GM12878 (cell line): ENCODE results near the gene CR1L. TPM values are rescaled to one million over a fixed set of nuclear protein-coding genes. Genes with fewer than 3 reads are reported as not detected.

ENCODE experiments used
- ATAC-seq: fragments of 200-7000 bp; cut with Tn5 transposase; 3 replicates; pipeline ENCODE4 v1.9.1; 2020; ENCODE audit warnings: mild to moderate bottlenecking, moderate library complexity
- BruUV-seq: library from RNA; stranded (reverse); fragments of 400-500 nt; replicated peaks from 2 replicates; lab custom pipeline; 2021; lab: Mats Ljungman, UMichigan
- CTCF ChIA-PET: fragments of 300-600 bp; sonication (Branson Sonifier 250); formaldehyde crosslinking; extraction: SDS; loops from one replicate; lab custom pipeline; 2021; ENCODE audit warnings: inconsistent platforms; lab: Yijun Ruan, JAX
- POLR2A ChIA-PET: fragments of 350-600 bp; formaldehyde crosslinking; extraction: SDS; loops from one replicate; lab custom pipeline; 2021; ENCODE audit warnings: inconsistent platforms; lab: Charles Lee
- RAD21 ChIA-PET: fragments of 300-600 bp; sonication (Branson Sonifier 250); formaldehyde crosslinking; loops from one replicate; lab custom pipeline; 2023; ENCODE audit warnings: antibody characterized with exemption; ENCODE audit not compliant: unreplicated experiment; lab: Charles Lee
- SMC1A ChIA-PET: fragments of 300-600 bp; sonication (Branson Sonifier 250); formaldehyde crosslinking; loops from one replicate; lab custom pipeline; 2023; ENCODE audit not compliant: unreplicated experiment, uncharacterized antibody; lab: Charles Lee
- DNase-seq: peaks from one replicate; pipeline ENCODE4 v3.0.0-alpha.2; 2011; ENCODE audit warnings: low read depth, low spot score
- FAIRE-seq: peaks from 3 replicates; lab custom pipeline; 2011; peaks lifted over from hg19 to GRCh38; lab: Jason Lieb, UNC
- H2AFZ ChIP-seq: 2 replicates; pipeline ENCODE4 v1.6.0; 2011; ENCODE audit warnings: low read depth, low read length, control low read depth; ENCODE audit not compliant: control insufficient read depth
- H3K27ac ChIP-seq: 2 replicates; pipeline ENCODE4 v1.5.1; 2011; ENCODE audit warnings: control low read depth; ENCODE audit not compliant: control insufficient read depth, insufficient read depth
- H3K27me3 ChIP-seq, 2 experiments: replicated peaks in 1 of 2; 2 replicates each; pipeline versions ENCODE4 v1.6.0 to v1.6.1; 2011; ENCODE audit warnings: low read length in 1 of 2; ENCODE audit not compliant: control insufficient read depth in 2 of 2, insufficient read depth in 2 of 2
- H3K36me3 ChIP-seq, 2 experiments: 2 replicates each; pipeline ENCODE4 v1.5.1; 2011; ENCODE audit warnings: low read length in 1 of 2; ENCODE audit not compliant: control insufficient read depth in 2 of 2, insufficient read depth in 2 of 2
- H3K4me1 ChIP-seq: 2 replicates; pipeline ENCODE4 v1.6.1; 2011; ENCODE audit warnings: mild to moderate bottlenecking, low read length, moderate library complexity, mixed read lengths; ENCODE audit not compliant: control insufficient read depth, insufficient read depth
- H3K4me2 ChIP-seq: 2 replicates; pipeline ENCODE4 v1.6.0; 2011; ENCODE audit warnings: control low read depth; ENCODE audit not compliant: control insufficient read depth, insufficient read depth
- H3K4me3 ChIP-seq: fragments of 200-600 bp; sonication (generic); 2 replicates; pipeline ENCODE4 v1.5.1; 2016
- H3K79me2 ChIP-seq: 2 replicates; pipeline ENCODE4 v1.6.0; 2011; ENCODE audit warnings: low read length; ENCODE audit not compliant: control insufficient read depth, insufficient read depth
- H3K9ac ChIP-seq: 2 replicates; pipeline ENCODE4 v1.8.0; 2011; ENCODE audit warnings: low read length, control low read depth, mixed read lengths; ENCODE audit not compliant: control insufficient read depth, insufficient read depth
- H3K9me3 ChIP-seq: replicated peaks from 3 replicates; pipeline ENCODE4 v1.5.1; 2011; ENCODE audit warnings: mild to moderate bottlenecking, low read length; ENCODE audit not compliant: control insufficient read depth, insufficient read depth
- H4K20me1 ChIP-seq: 2 replicates; pipeline ENCODE4 v1.6.0; 2011; ENCODE audit not compliant: control insufficient read depth, insufficient read depth
- BACH1 ChIP-seq: fragments of 450-650 bp; IDR thresholded peaks from 2 replicates; pipeline ENCODE4 v1.6.1; 2017; ENCODE audit warnings: mild to moderate bottlenecking, borderline replicate concordance
- CEBPB ChIP-seq, 2 experiments: fragments of 150-350 bp in 1 of 2; IDR thresholded peaks; 2 replicates each; pipeline ENCODE4 v1.6.1; 2012 to 2014; ENCODE audit warnings: low read depth in 2 of 2, low read length in 2 of 2, borderline replicate concordance in 1 of 2, inconsistent platforms in 1 of 2
- GATAD2B ChIP-seq: fragments of 450-650 bp; conservative IDR thresholded peaks from 2 replicates; pipeline ENCODE4 v1.6.1; 2017; ENCODE audit warnings: low read depth, mild to moderate bottlenecking, moderate library complexity
- NR2F1 ChIP-seq: fragments of 450-650 bp; conservative IDR thresholded peaks from 2 replicates; pipeline ENCODE4 v1.6.1; 2017; ENCODE audit warnings: mild to moderate bottlenecking
- RFX5 ChIP-seq: IDR thresholded peaks from 2 replicates; pipeline ENCODE4 v1.6.1; 2011; ENCODE audit warnings: low read depth, low read length, improper control_type of control experiment
- SMAD1 ChIP-seq: fragments of 450-650 bp; IDR thresholded peaks from 2 replicates; pipeline ENCODE4 v1.6.1; 2018; ENCODE audit warnings: mild to moderate bottlenecking, low read depth; ENCODE audit not compliant: partially characterized antibody
- SPI1 ChIP-seq: IDR thresholded peaks from 2 replicates; pipeline ENCODE4 v1.6.1; 2011; ENCODE audit warnings: low read depth, mild to moderate bottlenecking, low read length, moderate library complexity, borderline replicate concordance; ENCODE audit not compliant: insufficient read depth
- ZBED1 ChIP-seq: IDR thresholded peaks from 2 replicates; pipeline ENCODE4 v1.6.1; 2016; ENCODE audit warnings: borderline replicate concordance
- WGBS: methylation state at CpG from one replicate; pipeline ENCODE4 v1.1.6; 2016; ENCODE audit warnings: low lambda C conversion rate; ENCODE audit not compliant: insufficient replicate concordance, insufficient coverage; ENCODE audit errors: missing lambda C conversion rate; 5-methylcytosine and 5-hydroxymethylcytosine counted together
- in situ Hi-C: fragments of 300-500 bp; cut with MboI; formaldehyde crosslinking; loops from 9 replicates; pipeline ENCODE4 v1.14.3; 2018; ENCODE audit warnings: mixed read lengths
- intact Hi-C: fragments of 100-400 bp; cut with micrococcal nuclease; formaldehyde crosslinking; loops from one replicate; pipeline ENCODE4 v1.14.2; 2022; ENCODE audit not compliant: unreplicated experiment
- polyA plus RNA-seq, 11 experiments: library from polyadenylated mRNA; depleted of rRNA in 4 of 11; unstranded in 6 of 11; stranded (reverse) in 5 of 11; fragments of >200 nt; fragmentation: Nextera tagmentation in 4 of 11; fragmentation: Illumina TruSeq in 1 of 11; extraction: Ambion mirVana in 4 of 11; extraction: Trizol in 1 of 11; gene quantifications; 1 replicate in 1 of 11; 2 replicates in 10 of 11; pipeline versions ENCODE4 v1.2.1 to v1.2.3, GENCODE V29; 2011 to 2016; ENCODE audit warnings: inconsistent platforms in 2 of 11, missing spikeins in 2 of 11, low read depth in 1 of 11
- total RNA-seq, 4 experiments: library from RNA; depleted of rRNA in 3 of 4; stranded (reverse); fragments of >200 nt in 3 of 4; fragmentation: Illumina TruSeq in 1 of 4; extraction: Trizol in 1 of 4; gene quantifications; 2 replicates each; pipeline versions ENCODE4 v1.2.1 to v1.2.3, GENCODE V29; 2013 to 2021
- TF ChIP-seq, protein P1 (sequence below): IDR thresholded peaks from 2 replicates; pipeline ENCODE4 v1.6.1; 2011; ENCODE audit warnings: mild to moderate bottlenecking, low read depth, low read length, moderate library complexity; ENCODE audit not compliant: insufficient replicate concordance
- TF ChIP-seq, protein P2 (sequence below): IDR thresholded peaks from 2 replicates; pipeline ENCODE4 v1.6.1; 2011; ENCODE audit warnings: low read depth, mild to moderate bottlenecking, low read length, moderate library complexity, borderline replicate concordance; ENCODE audit errors: extremely low read depth

CR1L gene
- total and polyA plus RNA-seq, 10 of the 15 experiments (the other 5 are each of a cell fraction or from before 2014, with no cell fraction given) = 0.11 TPM; not detected in 9

DNA sequence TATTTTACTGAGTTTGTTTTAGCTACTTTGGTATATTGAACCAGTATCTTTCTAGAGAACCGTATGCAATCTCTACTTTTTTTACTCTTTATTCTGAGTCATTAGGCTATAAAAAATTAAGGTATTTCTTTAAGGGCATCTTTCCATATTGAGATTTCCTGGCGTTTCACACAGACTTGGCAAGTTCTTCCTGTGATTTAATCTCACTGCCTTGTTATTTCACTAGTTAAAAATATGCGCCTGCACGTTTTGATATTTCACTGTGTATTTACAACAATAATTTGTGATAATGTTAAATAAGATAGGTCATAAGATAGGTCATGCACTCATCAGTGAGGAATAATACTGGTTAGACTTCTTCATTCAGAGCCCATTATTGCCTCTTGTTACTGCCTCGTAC lies 16.2 kb upstream of the CR1L start (continued):
- TF ChIP-seq, protein P1, sequence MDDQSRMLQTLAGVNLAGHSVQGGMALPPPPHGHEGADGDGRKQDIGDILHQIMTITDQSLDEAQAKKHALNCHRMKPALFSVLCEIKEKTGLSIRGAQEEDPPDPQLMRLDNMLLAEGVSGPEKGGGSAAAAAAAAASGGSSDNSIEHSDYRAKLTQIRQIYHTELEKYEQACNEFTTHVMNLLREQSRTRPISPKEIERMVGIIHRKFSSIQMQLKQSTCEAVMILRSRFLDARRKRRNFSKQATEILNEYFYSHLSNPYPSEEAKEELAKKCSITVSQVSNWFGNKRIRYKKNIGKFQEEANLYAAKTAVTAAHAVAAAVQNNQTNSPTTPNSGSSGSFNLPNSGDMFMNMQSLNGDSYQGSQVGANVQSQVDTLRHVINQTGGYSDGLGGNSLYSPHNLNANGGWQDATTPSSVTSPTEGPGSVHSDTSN = no peak
- TF ChIP-seq BACH1 (no peak), SPI1 (no peak), SMAD1 (no peak), RFX5 (no peak), GATAD2B (no peak)

DNA sequence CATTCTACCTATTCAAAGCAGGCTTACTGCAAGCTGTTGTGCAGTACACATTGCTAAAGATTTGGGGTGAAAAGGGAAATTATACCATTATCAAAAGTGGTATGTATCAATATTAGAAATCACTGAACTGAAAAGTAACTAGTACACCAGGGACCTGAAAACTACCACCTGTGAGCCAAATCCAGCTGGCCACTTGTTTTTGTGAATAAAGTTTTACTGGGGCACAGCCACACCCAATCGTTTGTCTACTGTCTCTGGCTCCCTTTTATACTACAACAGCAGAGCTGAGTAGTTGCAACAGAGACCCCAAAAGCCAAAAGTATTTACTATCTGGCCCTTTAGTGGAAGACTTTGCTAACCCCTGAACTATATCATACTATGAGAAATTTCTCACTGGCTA lies 13.8 kb upstream of the CR1L start:
- no peak for FAIRE-seq
- CTCF ChIA-PET = no interaction called here
- Histone ChIP-seq H3K79me2 (no peaks in the 10 kb centered on the region), H3K27me3 (no peaks in the 10 kb centered on the region), H3K4me1 (no peaks in the 10 kb centered on the region), H4K20me1 (no peaks in the 10 kb centered on the region), H2AFZ (no peak overlapping the region), H3K9me3 (no peaks in the 10 kb centered on the region), H3K9ac (no peak overlapping the region), H3K4me2 (no peak overlapping the region), H3K4me3 (no peak overlapping the region), H3K27ac (no peak overlapping the region), H3K36me3 (no peaks in the 10 kb centered on the region)
- 4% methylated on average over 1 of the region's 1 CpG for WGBS
- no peak for DNase-seq
- TF ChIP-seq ZBED1 (no peak), NR2F1 (no peak), CEBPB (IDR thresholded peaks at IDR 0.05; ENCODE audit: borderline replicate concordance in 1 of 2, low read depth in 2 of 2, low read length in 2 of 2) (no peak)
- TF ChIP-seq, protein P2, sequence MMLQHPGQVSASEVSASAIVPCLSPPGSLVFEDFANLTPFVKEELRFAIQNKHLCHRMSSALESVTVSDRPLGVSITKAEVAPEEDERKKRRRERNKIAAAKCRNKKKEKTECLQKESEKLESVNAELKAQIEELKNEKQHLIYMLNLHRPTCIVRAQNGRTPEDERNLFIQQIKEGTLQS = no peak
- SMC1A ChIA-PET = interaction anchor here (1.1 kb wide), 1 partner anchor 20 kb away, joined by 4 read pairs; no protein-coding TSS in a partner anchor
- in situ Hi-C loops = no loop called here
- intact Hi-C loops = no loop called here
- ATAC-seq = no peak
- RAD21 ChIA-PET = no interaction called here
- BruUV-seq = no TSS peak
- POLR2A ChIA-PET = no interaction called here
